Activated CD4-positive, alpha-beta T cell treated with anti-CD3 and anti-CD28 coated beads for 24 hours (primary cell): Measurements from ENCODE around the gene CCNC.

Experiments
- DNase-seq, 2 donors: peaks; one replicate each; pipeline ENCODE4 v3.0.0-alpha.2; 2020; ENCODE audit warnings: low read depth in 2 of 2

The CCNC gene

DNA sequence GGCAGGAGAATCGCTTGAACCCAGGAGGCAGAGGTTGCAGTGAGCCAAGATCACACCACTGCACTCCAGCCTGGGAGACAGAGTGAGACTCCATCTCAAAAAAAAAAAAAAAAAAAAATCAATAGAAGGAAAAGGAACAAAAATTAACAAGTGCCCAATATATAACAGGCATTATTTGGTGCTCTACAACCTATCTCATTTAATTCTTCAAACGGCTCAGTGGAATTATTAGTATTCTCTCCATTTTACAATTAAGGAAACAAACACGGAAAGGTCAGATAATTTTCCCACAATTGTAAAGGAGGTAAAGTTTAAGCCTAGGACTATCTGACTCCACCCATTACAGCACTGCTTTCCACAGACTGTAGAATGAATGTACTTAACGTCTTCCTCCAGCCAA, 19.8 kb downstream of the CCNC start:
- DNase-seq: no peak

DNA sequence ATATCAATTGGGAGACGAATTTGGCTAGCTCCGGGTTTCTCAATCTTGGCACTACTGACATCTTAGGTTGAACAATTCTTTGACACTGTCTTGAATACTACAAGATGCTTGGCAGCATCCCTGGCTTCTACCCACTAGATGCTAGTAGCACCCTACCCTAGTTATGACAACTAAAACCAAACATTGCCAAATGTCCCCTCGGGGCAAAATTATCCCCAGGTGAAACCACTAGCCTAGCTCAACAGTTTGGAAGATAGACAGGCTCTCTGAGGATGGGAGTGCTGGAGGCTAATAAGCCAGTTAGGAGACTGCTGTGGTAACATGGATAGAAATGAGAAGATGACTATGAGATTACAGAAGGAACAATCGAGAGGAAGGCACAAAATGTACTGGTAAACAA, 20.9 kb downstream of the CCNC start:
- DNase-seq: no peak

DNA sequence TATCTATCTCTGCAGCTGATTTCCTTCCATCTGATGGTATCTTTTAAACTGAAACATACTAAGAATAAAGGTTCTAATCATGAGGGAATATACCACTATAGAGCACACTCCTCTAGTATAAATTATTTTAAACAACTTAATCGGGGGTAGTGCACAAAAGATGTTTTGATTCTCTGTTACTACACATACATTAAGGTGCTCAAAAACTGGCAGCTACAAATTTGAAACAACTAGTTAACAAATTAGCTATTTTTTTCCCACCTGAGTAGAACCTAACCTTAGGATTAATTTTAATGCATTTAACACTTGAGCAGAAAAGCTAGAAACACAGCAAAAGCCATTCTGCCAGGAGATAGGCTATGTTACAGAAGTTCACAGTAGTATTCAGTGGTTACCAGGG, 23.0 kb downstream of the CCNC start:
- DNase-seq: no peak

DNA sequence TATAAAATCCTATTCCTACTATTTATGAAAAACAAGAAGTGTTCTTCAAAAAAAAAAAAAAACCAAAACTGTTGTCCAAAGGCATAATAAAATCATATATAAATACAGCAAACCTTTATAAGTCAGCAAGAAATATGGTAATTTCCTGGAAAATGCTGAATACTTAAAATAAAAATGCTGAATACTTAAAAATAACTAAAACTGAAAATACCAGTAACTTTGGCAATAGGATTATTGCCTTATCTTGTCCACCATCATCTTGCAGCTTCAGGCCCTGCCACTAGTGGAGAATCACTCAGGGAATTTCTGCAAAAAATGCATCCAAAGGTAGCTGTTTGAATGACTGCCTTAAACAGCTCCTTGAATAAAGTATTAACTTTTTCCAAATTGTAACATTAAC, 24.5 kb downstream of the CCNC start:
- DNase-seq: no peak

DNA sequence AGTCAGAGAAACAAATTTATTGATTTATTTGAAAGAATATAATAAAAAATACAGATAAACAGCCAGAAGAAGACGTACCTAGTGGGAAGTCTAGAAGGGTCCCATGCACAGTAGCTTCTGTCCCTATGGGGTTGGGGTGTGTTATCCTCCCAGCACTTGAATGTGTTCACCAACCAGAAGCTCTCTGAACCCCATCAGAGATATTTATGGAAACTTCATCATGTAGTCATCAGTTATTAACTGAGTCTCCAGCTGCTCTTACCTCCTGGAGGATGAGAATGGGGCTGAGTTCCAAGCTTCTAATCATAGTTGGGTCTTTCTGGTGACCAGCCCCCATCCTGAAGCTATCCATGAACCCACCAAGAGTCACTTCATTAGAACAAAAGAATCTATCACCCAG, 37.8 kb downstream of the CCNC start:
- no peak for DNase-seq

DNA sequence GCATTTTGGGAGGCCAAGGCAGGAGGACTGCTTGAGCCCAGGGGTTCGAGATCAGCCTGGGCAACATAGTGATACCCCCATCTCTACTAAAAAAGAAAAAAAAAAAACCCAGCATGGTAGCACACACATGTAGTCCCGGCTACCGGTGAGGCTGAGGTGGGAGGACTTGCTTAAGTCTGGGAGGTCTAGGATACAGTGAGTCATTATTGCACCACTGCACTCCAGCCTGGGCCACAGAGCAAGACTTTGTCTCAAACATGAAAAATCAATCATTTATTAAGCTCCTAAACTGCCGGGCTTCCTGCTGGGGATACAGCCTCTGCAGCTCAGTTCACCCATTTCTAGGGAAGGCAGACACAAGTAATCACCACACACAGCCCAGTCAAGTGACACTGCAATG, 45.9 kb downstream of the CCNC start:
- DNase-seq: no peak

DNA sequence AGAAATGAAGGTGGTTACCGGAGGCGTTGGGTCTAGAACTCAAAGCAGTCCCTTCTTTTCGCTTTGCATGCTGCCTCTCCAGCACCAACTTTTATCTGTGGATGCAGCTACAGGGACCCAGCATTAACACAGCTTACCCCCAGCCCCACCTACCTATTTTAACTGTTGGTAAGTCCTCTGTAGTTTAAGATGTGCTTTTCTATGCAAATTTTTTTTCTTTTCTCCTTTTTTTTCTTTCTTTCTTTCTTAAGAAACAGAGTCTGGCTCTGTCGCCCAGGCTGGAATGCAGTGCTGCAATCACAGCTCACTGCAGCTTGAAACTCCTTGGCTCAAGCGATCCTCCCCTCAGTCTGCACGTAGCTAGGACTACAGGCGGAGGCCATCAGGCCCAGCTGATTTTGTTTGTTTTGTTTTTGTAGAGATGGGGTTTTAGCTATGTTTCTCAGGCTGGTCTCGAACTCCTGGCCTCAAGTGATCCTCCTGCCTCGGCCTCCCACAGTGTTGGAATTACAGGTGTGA, 46.8 kb downstream of the CCNC start:
- DNase-seq: no peak

DNA sequence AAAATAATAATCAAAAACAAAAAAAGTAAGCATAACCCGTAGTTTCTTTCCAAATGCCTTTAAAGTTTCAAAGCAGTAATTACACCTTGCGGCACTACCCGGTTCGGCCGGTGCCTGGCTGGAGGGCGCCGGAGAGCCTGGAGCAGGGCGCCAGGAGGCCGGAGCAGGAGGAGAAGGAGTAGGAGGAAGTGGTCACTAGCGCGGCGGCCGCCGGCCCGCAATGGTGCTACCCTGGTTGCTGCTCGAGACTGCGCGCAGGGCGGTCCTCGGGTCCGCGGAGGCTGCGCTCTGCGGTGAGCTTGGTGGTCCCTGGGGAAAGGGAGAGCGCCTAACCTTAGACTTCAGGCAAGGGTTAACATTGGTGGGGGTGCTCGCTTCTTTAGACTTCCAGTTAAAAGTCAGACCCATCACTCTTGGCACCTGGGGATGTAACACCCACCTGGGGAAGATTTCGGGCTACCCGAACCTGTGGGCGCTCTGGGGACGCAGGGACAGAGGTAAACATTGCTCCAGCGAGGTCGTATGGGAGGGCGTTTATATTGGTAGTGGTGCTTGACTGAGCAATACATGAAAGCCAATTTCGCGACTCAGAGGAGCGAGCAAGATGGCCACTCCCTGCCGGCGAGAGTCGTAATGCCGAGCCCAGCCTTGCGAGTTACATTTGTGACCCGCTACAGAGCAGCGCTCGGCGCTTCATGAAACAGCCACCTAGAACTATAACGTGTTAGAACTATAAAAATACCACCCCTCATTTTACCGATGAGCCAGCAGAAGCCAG, 47.4 kb downstream of the CCNC start:
- DNase-seq: peak; percentile 58 to 59

DNA sequence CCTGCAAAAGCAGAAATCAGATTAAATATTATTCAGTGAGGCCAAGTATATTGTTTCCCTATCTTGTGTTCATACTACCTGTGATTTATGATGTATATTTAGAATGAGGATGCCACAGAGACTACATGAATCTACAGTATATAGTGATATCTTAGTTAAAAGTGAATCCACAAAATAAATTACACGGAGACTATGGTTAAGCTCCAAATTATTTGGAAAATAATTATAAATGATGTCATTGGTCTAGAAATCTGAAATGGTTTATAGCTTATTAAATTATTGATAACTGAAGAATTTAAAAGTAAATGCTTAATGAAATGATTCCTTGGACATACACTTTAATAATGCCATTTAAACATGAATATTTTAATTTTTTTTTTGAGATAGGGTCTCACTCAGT, 49.0 kb downstream of the CCNC start:
- no peak for DNase-seq

DNA sequence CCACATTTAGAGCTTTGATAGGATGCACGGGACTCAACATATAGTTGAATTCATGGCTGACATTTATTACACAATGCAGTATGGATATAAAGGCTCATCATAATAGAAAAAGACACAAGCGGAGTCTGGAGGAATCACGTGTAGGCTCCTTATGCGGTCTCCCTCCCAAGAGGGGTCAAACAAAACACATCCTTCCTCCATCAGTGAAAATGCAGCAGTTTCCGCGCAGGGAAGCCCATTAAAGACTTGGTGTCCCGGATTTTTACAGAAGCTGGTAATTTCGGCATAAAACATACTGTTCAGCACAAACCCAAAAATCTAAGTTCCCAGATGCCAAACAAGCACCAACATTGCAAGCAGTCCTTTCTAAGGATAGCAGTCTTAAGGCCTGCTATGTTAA, 54.4 kb downstream of the CCNC start:
- no peak for DNase-seq

DNA sequence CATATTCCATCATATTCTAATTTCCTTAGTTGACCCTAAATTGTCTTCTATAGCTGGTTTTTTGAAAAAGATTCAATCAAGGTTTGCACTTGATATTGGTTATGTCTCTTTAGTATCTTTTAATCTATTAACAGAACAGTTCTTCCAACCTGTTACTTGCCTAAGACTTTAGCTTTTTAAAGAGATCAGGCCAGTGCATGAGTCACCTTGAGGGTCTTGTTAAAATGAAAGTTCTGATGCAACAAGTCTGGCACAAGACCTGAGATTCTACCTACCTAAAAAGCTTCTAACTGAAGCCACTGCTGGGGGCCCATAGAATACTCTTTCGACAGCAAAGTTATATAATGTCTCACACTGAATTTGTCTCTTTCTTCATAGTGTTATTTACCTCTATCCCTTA, 56.4 kb downstream of the CCNC start:
- DNase-seq: no peak

DNA sequence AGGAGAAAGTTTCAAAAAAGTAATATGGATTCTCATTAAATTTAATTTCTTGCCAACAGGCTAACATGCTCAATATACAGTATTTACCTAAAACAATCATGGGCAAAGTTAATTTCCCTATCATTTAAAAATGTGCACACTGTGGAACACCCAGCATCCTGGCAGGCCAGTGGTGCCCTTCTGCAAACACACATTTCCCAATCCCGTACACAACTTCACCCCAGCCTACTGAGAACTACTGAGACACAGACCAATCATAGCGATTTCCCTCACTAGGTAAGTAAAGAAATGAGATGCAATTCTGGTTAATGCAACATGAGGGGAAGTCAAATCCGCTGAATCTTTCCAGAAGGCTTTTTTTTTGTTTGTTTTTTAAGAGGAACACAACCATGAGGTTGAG, 60.8 kb downstream of the CCNC start:
- DNase-seq: no peak

DNA sequence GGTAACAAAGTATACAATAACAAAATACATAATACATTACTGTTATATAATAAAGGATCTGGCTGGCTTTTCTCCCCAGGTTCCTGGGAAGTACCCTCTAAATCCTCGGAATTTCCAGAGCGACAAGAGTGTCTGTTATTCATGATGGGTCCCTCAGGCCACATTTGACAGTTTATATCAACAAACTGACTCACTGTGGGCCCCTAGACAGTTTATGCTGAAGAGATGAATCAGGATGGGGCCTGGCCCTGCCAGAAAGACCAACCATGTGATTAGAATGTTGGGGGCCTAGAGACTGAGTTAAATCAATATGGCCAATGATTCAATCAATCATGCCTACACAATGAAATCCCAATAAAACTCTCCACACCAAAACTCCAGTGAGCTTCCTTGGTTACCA, 66.7 kb downstream of the CCNC start:
- no peak for DNase-seq

DNA sequence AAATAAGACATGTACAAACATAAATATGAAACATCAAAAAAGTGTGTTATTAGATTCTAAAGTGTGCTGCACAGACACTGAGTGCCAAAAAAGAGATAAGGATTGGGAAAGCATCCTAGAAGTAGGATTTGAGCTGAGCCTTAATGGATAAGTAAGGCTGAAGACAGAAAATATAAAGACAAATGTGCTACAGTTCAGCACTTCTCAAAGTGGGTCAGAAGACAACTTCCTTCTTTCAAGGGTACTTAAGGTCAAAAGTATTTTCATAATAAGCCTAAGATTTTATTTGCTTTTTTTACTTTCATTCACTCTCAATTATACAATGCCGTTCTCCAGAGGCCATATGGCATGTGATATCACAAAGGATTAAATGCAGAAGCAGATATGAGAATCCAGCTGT, 70.0 kb downstream of the CCNC start:
- DNase-seq: no peak

DNA sequence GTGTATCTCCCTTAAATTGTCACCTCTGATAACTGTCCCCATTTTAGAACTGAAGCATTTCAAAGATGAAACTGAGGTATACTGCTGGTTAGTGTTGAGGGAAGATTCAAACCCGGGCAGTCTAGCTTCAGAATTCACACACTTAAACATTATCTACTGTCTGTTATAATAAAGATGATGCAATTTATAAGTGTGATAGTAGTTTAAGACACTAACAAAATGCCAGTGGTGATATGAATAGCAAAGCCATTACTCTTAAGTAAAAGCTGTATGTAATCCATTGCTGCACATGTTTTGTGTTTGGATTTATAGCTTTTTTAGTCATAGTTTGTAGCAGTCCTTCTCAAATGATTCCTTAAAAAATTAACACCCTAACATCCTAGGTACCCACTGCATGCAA, 73.0 kb downstream of the CCNC start:
- DNase-seq: no peak
